Measurements from ENCODE around the gene ZNF791.
A peak's percentile ranks its signal among the peaks of the same experiment; 100 is the strongest.

DNA sequence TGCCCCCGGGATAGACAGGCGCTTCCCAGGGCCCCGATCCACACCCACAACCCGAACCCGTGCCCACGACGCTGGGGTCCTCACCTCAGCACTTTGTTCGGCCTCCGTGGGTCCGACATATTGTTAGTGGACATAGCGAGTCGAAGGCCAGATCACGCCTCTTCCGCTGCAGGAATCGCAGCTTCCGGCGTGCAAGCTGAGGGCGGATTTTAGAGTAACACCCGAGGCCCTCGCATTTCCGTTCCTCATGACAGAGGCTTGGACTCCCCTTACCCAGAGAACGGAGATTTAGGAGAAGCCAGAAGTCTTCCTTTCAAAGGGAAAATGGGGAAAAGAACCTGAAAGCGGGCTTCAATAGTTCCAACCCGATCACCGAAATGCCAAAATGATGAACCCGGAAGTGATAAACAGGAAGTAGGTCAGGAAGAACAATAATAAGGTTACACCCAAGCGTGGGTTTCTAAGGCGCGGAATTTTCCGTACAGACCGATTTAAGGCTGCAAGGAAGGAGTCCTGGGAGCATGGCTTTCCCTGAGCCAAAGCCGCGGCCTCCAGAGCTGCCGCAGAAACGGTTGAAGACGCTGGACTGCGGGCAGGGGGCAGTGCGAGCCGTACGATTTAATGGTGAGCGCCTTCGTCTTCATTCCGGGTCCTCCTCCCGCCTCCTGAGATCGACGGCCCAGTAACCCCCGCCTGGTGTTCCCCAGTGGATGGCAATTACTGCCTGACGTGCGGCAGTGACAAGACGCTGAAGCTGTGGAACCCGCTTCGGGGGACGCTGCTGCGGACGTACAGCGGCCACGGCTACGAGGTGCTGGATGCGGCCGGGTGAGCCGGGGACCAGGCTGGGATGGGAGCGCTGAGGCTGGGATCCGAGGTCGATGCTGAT lies 58.8 kb downstream of the ZNF791 start:
- TF ChIP-seq, protein P1, sequence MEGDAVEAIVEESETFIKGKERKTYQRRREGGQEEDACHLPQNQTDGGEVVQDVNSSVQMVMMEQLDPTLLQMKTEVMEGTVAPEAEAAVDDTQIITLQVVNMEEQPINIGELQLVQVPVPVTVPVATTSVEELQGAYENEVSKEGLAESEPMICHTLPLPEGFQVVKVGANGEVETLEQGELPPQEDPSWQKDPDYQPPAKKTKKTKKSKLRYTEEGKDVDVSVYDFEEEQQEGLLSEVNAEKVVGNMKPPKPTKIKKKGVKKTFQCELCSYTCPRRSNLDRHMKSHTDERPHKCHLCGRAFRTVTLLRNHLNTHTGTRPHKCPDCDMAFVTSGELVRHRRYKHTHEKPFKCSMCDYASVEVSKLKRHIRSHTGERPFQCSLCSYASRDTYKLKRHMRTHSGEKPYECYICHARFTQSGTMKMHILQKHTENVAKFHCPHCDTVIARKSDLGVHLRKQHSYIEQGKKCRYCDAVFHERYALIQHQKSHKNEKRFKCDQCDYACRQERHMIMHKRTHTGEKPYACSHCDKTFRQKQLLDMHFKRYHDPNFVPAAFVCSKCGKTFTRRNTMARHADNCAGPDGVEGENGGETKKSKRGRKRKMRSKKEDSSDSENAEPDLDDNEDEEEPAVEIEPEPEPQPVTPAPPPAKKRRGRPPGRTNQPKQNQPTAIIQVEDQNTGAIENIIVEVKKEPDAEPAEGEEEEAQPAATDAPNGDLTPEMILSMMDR (IDR thresholded peaks at IDR 0.05; ENCODE audit: poor library complexity, severe bottlenecking) = peak; percentile 22
- TF ChIP-seq POLR2AphosphoS5 (IDR thresholded peaks at IDR 0.05) = peak; percentile 90

Measured in neural cell (in vitro differentiated cells).